Measurements from ENCODE around the gene TDRD10. TPM values are rescaled to one million over a fixed set of nuclear protein-coding genes. Genes with fewer than 3 reads are reported as not detected.
"Not testable (repeated sequence)": the region's sequence is repeated elsewhere in the genome, so short reads cannot be mapped to it uniquely, and the experiment has no call there.

The TDRD10 gene
- total RNA-seq, 4 donors from 2014 or later: 0.61 to 4.2 (median 0.62) TPM

GRCh38 chr1:154483941-154484803, 17.8 kb upstream of the TDRD10 start:
- in situ Hi-C loops (cut with MboI; ENCODE audit: low sequenced_read_pairs in 4 of 4): loop anchor here (5.0 to 10.0 kb wide), 2 partner anchors 61 to 68 kb away; no protein-coding TSS in a partner anchor
- ATAC-seq: peak; percentile 30 to 34

GRCh38 chr1:154485106-154485505, 16.9 kb upstream of the TDRD10 start:
- no peak overlapping the region for H3K4me3 ChIP-seq
- peaks cover 8 to 28% of the 10 kb centered on the region in 2 donors for H3K4me1 ChIP-seq
- DNase-seq (peak in 1 of 2 donors; percentile 39), ATAC-seq (peak; percentile 62 to 80)
- no peaks in the 10 kb centered on the region for H3K36me3 ChIP-seq
- no peaks in the 10 kb centered on the region for H3K9me3 ChIP-seq
- H3K27me3 ChIP-seq: no peaks in the 10 kb centered on the region
- TF ChIP-seq, protein P1, sequence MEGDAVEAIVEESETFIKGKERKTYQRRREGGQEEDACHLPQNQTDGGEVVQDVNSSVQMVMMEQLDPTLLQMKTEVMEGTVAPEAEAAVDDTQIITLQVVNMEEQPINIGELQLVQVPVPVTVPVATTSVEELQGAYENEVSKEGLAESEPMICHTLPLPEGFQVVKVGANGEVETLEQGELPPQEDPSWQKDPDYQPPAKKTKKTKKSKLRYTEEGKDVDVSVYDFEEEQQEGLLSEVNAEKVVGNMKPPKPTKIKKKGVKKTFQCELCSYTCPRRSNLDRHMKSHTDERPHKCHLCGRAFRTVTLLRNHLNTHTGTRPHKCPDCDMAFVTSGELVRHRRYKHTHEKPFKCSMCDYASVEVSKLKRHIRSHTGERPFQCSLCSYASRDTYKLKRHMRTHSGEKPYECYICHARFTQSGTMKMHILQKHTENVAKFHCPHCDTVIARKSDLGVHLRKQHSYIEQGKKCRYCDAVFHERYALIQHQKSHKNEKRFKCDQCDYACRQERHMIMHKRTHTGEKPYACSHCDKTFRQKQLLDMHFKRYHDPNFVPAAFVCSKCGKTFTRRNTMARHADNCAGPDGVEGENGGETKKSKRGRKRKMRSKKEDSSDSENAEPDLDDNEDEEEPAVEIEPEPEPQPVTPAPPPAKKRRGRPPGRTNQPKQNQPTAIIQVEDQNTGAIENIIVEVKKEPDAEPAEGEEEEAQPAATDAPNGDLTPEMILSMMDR (IDR thresholded peaks at IDR 0.05 in 4 of 5, conservative IDR thresholded peaks at IDR 0.05 in 1 of 5): no peak
- TF ChIP-seq POLR2A (IDR thresholded peaks at IDR 0.05): no peak
- in situ Hi-C loops (cut with MboI; ENCODE audit: low sequenced_read_pairs in 4 of 4) (loop anchor here in 3 of 4 donors (10.0 kb wide), 1 partner anchor 60 kb away; no protein-coding TSS in a partner anchor), intact Hi-C loops (cut with DNase I; ENCODE audit: low total_unique reads) (loop anchor here (5.0 kb wide), 1 partner anchor 37 kb away; no protein-coding TSS in a partner anchor)
- H3K27ac ChIP-seq: peak overlapping the region; percentile 32 to 74 (median 57)

More at GRCh38 chr1:154483941-154484803, 17.8 kb upstream of the TDRD10 start:
- Histone ChIP-seq H3K27ac (peak overlapping the region; percentile 32 to 74 (median 57)), H3K27me3 (no peaks in the 10 kb centered on the region), H3K9me3 (no peaks in the 10 kb centered on the region), H3K4me3 (no peak overlapping the region), H3K36me3 (no peaks in the 10 kb centered on the region), H3K4me1 (peaks cover 8 to 28% of the 10 kb centered on the region in 2 donors)
- intact Hi-C loops (cut with DNase I; ENCODE audit: low total_unique reads): no loop called here
- no peak for TF ChIP-seq POLR2A (IDR thresholded peaks at IDR 0.05)
- TF ChIP-seq, protein P1 (IDR thresholded peaks at IDR 0.05 in 4 of 5, conservative IDR thresholded peaks at IDR 0.05 in 1 of 5): no peak
- DNase-seq: no peak

DNA sequence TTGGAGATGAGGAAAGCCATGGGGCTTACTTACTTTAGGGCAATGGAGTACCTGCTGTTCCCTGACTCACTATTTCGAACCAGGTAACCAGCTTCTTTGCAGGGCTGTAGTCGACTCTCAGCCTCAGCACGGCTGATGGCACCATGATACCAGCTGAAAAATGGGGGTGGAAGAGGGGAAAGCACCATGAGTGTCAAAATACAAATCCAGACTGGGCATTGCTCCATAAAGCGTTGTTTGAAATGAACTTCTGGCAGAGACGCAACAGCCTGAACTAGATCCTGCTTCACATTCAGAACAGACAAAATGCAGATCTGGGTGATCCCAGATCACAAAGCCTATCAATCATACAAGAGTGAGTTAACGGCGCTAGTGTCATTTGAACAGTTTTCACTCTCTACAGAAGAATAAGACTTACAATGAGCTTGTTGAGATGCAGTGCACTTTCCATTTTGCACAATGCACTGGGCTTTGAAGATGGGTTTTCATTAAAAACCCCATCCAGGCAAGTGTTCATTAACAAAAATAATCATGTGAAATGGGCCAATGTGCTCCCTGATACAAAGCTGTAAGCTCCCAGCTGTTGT, 16.0 kb upstream of the TDRD10 start:
- Histone ChIP-seq H3K4me1 (peaks cover 8 to 26% of the 10 kb centered on the region in 2 donors), H3K9me3 (no peaks in the 10 kb centered on the region), H3K27me3 (no peaks in the 10 kb centered on the region), H3K4me3 (no peak overlapping the region), H3K27ac (peak overlapping the region in 3 of 4 donors; percentile 34 to 64 (median 52)), H3K36me3 (no peaks in the 10 kb centered on the region)
- TF ChIP-seq, protein P1 (IDR thresholded peaks at IDR 0.05 in 4 of 5, conservative IDR thresholded peaks at IDR 0.05 in 1 of 5): no peak
- TF ChIP-seq POLR2A (IDR thresholded peaks at IDR 0.05): no peak
- ATAC-seq (no peak), DNase-seq (no peak)
- in situ Hi-C loops (cut with MboI; ENCODE audit: low sequenced_read_pairs in 4 of 4): loop anchor here in 3 of 4 donors (10.0 kb wide), 1 partner anchor 59 kb away; no protein-coding TSS in a partner anchor
- intact Hi-C loops (cut with DNase I; ENCODE audit: low total_unique reads): loop anchor here (5.0 kb wide), 1 partner anchor 36 kb away; no protein-coding TSS in a partner anchor

DNA sequence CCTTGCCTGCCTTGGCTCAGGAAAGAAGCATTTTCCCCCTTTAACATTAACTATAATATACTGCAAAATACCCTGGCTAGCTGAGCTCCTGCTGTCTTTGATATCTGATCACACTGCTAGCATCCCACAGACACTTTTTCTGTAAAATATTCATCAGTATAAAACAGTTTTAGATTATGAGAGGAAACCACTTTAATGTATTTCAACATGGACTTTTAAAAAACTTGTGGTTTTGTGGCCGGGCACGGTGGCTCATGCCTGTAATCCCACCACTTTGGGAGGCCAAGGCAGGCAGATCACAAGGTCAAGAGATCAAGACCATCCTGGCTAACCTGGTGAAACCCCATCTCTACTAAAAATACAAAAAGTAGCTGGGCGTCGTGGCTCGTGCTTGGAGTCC, 15.3 kb upstream of the TDRD10 start:
- in situ Hi-C loops (cut with MboI; ENCODE audit: low sequenced_read_pairs in 4 of 4) (loop anchor here in 3 of 4 donors (10.0 kb wide), 1 partner anchor 58 kb away; no protein-coding TSS in a partner anchor), intact Hi-C loops (cut with DNase I; ENCODE audit: low total_unique reads) (loop anchor here (5.0 kb wide), 1 partner anchor 36 kb away; no protein-coding TSS in a partner anchor)
- H3K4me3 ChIP-seq, H3K27me3 ChIP-seq, ATAC-seq, H3K36me3 ChIP-seq, DNase-seq, H3K9me3 ChIP-seq: not testable (repeated sequence)
- H3K27ac ChIP-seq: peak overlapping the region in 3 of 4 donors; percentile 34 to 64 (median 52)
- peaks cover 8 to 25% of the 10 kb centered on the region in 2 donors for H3K4me1 ChIP-seq

Measured in gastrocnemius medialis (tissue), 4 donors.